H1 (cell line): ENCODE results near the gene ADCY9. TPM values are rescaled to one million over a fixed set of nuclear protein-coding genes. Genes with fewer than 3 reads are reported as not detected.

Source experiments
- CTCF ChIA-PET: fragments of 300-600 bp; sonication (Branson Sonifier 250); formaldehyde crosslinking; loops from one replicate; lab custom pipeline; 2021; ENCODE audit not compliant: partially characterized antibody; lab: Charles Lee
- POLR2A ChIA-PET: fragments of 300-600 bp; sonication (Branson Sonifier 250); formaldehyde crosslinking; loops from one replicate; lab custom pipeline; 2021; ENCODE audit warnings: inconsistent platforms; ENCODE audit not compliant: partially characterized antibody; lab: Charles Lee
- DNase-seq, 2 experiments: peaks; one replicate each; pipeline versions ENCODE4 v3.0.0 to v3.0.0-alpha.2; 2010 to 2022; ENCODE audit warnings: low spot score in 2 of 2, low read depth in 1 of 2, mixed read lengths in 1 of 2
- FAIRE-seq: peaks from 2 replicates; lab custom pipeline; 2011; peaks lifted over from hg19 to GRCh38; lab: Jason Lieb, UNC
- H2AFZ ChIP-seq: 2 replicates; pipeline ENCODE4 v1.8.1; 2012; ENCODE audit warnings: low read length, inconsistent platforms
- H2AK5ac ChIP-seq: 2 replicates; pipeline ENCODE4 v1.6.1; 2013; ENCODE audit warnings: low read depth, low read length
- H2BK120ac ChIP-seq: replicated peaks from 2 replicates; pipeline ENCODE3; 2013; ENCODE audit warnings: low read depth, low read length, inconsistent platforms
- H2BK12ac ChIP-seq: 2 replicates; pipeline ENCODE4 v1.6.1; 2013; ENCODE audit warnings: low read depth, low read length
- H2BK15ac ChIP-seq: 2 replicates; pipeline ENCODE4 v1.6.1; 2013; ENCODE audit warnings: low read length
- H2BK20ac ChIP-seq: 2 replicates; pipeline ENCODE4 v1.6.1; 2013; ENCODE audit warnings: low read length
- H2BK5ac ChIP-seq: 2 replicates; pipeline ENCODE4 v1.6.1; 2013; ENCODE audit warnings: low read depth, low read length
- H3K14ac ChIP-seq: 2 replicates; pipeline ENCODE4 v1.6.1; 2013; ENCODE audit warnings: inconsistent platforms; ENCODE audit not compliant: insufficient read length
- H3K18ac ChIP-seq: 2 replicates; pipeline ENCODE4 v1.6.1; 2013; ENCODE audit warnings: low read length; ENCODE audit errors: extremely low read depth
- H3K23ac ChIP-seq: 2 replicates; pipeline ENCODE4 v1.6.1; 2013; ENCODE audit warnings: inconsistent platforms; ENCODE audit not compliant: insufficient read length
- H3K23me2 ChIP-seq: 2 replicates; pipeline ENCODE4 v1.6.1; 2013; ENCODE audit warnings: low read depth, low read length
- H3K27ac ChIP-seq: 2 replicates; pipeline ENCODE4 v1.6.1; 2011; ENCODE audit warnings: low read depth, low read length, inconsistent platforms
- H3K27me3 ChIP-seq, 4 experiments: replicated peaks in 1 of 4; 1 replicate in 1 of 4; 2 replicates in 3 of 4; pipeline versions ENCODE4 v1.6.1 to v1.8.1; 2011 to 2013; ENCODE audit warnings: low read length in 3 of 4, mild to moderate bottlenecking in 3 of 4, inconsistent platforms in 2 of 4, mixed read lengths in 2 of 4, moderate library complexity in 1 of 4; ENCODE audit not compliant: control insufficient read depth in 3 of 4, insufficient read depth in 3 of 4; ENCODE audit errors: extremely low read depth in 1 of 4
- H3K36me3 ChIP-seq, 4 experiments: 2 replicates each; pipeline versions ENCODE4 v1.6.1 to v1.8.1; 2011 to 2013; ENCODE audit warnings: mild to moderate bottlenecking in 4 of 4, low read length in 3 of 4, moderate library complexity in 2 of 4, control low read depth in 1 of 4, inconsistent platforms in 1 of 4; ENCODE audit not compliant: insufficient read depth in 4 of 4, control insufficient read depth in 2 of 4
- H3K4ac ChIP-seq: replicated peaks from 2 replicates; pipeline ENCODE3; 2013; ENCODE audit warnings: low read length, low read depth, mixed read lengths, inconsistent platforms; ENCODE audit not compliant: insufficient read length
- H3K4me1 ChIP-seq, 4 experiments: replicated peaks in 1 of 4; 1 replicate in 1 of 4; 2 replicates in 3 of 4; pipeline versions ENCODE4 v1.6.1 to v1.8.1; 2011 to 2013; ENCODE audit warnings: low read length in 3 of 4, inconsistent platforms in 2 of 4, mixed read lengths in 1 of 4; ENCODE audit not compliant: insufficient read depth in 4 of 4, control insufficient read depth in 3 of 4
- H3K4me2 ChIP-seq, 2 experiments: 2 replicates each; pipeline versions ENCODE4 v1.6.1 to v1.8.1; 2011 to 2013; ENCODE audit warnings: low read depth in 2 of 2, low read length in 2 of 2, control low read depth in 1 of 2, inconsistent platforms in 1 of 2, mild to moderate bottlenecking in 1 of 2; ENCODE audit not compliant: insufficient read depth in 1 of 2
- H3K4me3 ChIP-seq, 4 experiments: fragments of 200-600, 300-600 bp in 1 of 4; sonication (generic), shearing (Covaris generic), sonication (Bioruptor Twin) in 1 of 4; 2 replicates each; pipeline versions ENCODE4 v1.5.1 to v1.8.1; 2011 to 2016; ENCODE audit warnings: low read length in 4 of 4, low read depth in 3 of 4, control low read depth in 2 of 4, inconsistent platforms in 2 of 4, mild to moderate bottlenecking in 2 of 4, mixed read lengths in 1 of 4, moderate library complexity in 1 of 4; ENCODE audit not compliant: insufficient read depth in 2 of 4; ENCODE audit errors: extremely low read depth in 1 of 4
- H3K56ac ChIP-seq: replicated peaks from 2 replicates; pipeline ENCODE3; 2013; ENCODE audit warnings: low read depth, mild to moderate bottlenecking, mixed read lengths, low read length, inconsistent platforms; ENCODE audit not compliant: insufficient read length
- H3K79me1 ChIP-seq: 2 replicates; pipeline ENCODE4 v1.6.1; 2013; ENCODE audit warnings: low read depth, low read length, control low read depth
- H3K79me2 ChIP-seq, 2 experiments: 2 replicates each; pipeline versions ENCODE4 v1.6.1 to v1.8.1; 2012 to 2013; ENCODE audit warnings: low read length in 2 of 2, mild to moderate bottlenecking in 2 of 2, inconsistent platforms in 1 of 2; ENCODE audit not compliant: insufficient read depth in 2 of 2, control insufficient read depth in 1 of 2
- H3K9ac ChIP-seq, 4 experiments: replicated peaks in 1 of 4; 1 replicate in 1 of 4; 2 replicates in 3 of 4; pipeline versions ENCODE4 v1.6.1 to v1.8.1; 2011 to 2013; ENCODE audit warnings: low read depth in 3 of 4, low read length in 3 of 4, control low read depth in 2 of 4, mild to moderate bottlenecking in 2 of 4, moderate library complexity in 2 of 4, inconsistent platforms in 1 of 4; ENCODE audit errors: extremely low read depth in 1 of 4
- H3K9me3 ChIP-seq, 2 experiments: 2 replicates each; pipeline versions ENCODE4 v1.6.1 to v1.8.1; 2012 to 2013; ENCODE audit warnings: mild to moderate bottlenecking in 2 of 2, moderate library complexity in 2 of 2, control low read depth in 1 of 2, inconsistent platforms in 1 of 2, low read depth in 1 of 2, low read length in 1 of 2, mixed read lengths in 1 of 2; ENCODE audit not compliant: insufficient read depth in 2 of 2
- H4K20me1 ChIP-seq, 2 experiments: replicated peaks in 1 of 2; 2 replicates each; pipeline versions ENCODE3 to v1.8.1; 2011 to 2013; ENCODE audit warnings: inconsistent platforms in 2 of 2, low read length in 2 of 2, mild to moderate bottlenecking in 1 of 2; ENCODE audit not compliant: insufficient read depth in 2 of 2, control insufficient read depth in 1 of 2
- H4K5ac ChIP-seq: 2 replicates; pipeline ENCODE4 v1.6.1; 2013; ENCODE audit warnings: low read length, low read depth, mixed read lengths, inconsistent platforms; ENCODE audit not compliant: insufficient read length
- H4K8ac ChIP-seq: 2 replicates; pipeline ENCODE4 v1.8.0; 2013; ENCODE audit warnings: mild to moderate bottlenecking, moderate library complexity, low read length, inconsistent platforms; ENCODE audit not compliant: insufficient read depth; ENCODE audit errors: extremely low read depth
- H4K91ac ChIP-seq: replicated peaks from 2 replicates; pipeline ENCODE3; 2013; ENCODE audit warnings: low read length, mixed read lengths, inconsistent platforms; ENCODE audit not compliant: insufficient read length
- JUND ChIP-seq: IDR thresholded peaks from 2 replicates; pipeline ENCODE4 v1.6.1; 2011; ENCODE audit warnings: mild to moderate bottlenecking, improper control_type of control experiment, low read length
- TAF1 ChIP-seq: IDR thresholded peaks from 2 replicates; pipeline ENCODE4 v1.6.1; 2011; ENCODE audit warnings: mild to moderate bottlenecking, low read depth, low read length
- WGBS, 2 experiments: shearing (Covaris generic) in 1 of 2; methylation state at CpG; one replicate each; pipeline versions ENCODE4 v1.1.6 to v1.1.7; 2013 to 2015; ENCODE audit warnings: low lambda C conversion rate in 2 of 2, mixed read lengths in 2 of 2, inconsistent platforms in 1 of 2, low coverage in 1 of 2, missing lambda C conversion rate in 1 of 2; ENCODE audit not compliant: insufficient replicate concordance in 2 of 2, insufficient coverage in 1 of 2, insufficient read length in 1 of 2; ENCODE audit errors: extremely low coverage in 1 of 2, missing lambda C conversion rate in 1 of 2; 5-methylcytosine and 5-hydroxymethylcytosine counted together
- polyA plus RNA-seq, 7 experiments: library from polyadenylated mRNA; depleted of rRNA in 3 of 7; stranded (reverse) in 5 of 7; unstranded in 2 of 7; fragments of >200 nt in 5 of 7; fragments of 200-250 nt in 2 of 7; gene quantifications; 1 replicate in 5 of 7; 2 replicates in 1 of 7; 4 replicates in 1 of 7; pipeline versions ENCODE4 v1.2.1 to v1.2.3, GENCODE V29; 2011 to 2013; ENCODE audit warnings: missing spikeins in 2 of 7, mixed read lengths in 2 of 7
- total RNA-seq: library from RNA; stranded (reverse); fragmentation: NEBNext Ultra II Directional; extraction: Animal tissue kit (Norgen Biotek cat#: 25700); gene quantifications from 2 replicates; pipeline ENCODE4 v1.2.1, GENCODE V29; 2021

ADCY9 gene
- total and polyA plus RNA-seq, 2 of the 8 experiments (the other 6 are each of a cell fraction or from before 2014, with no cell fraction given): 5.4 to 13.1 TPM

DNA sequence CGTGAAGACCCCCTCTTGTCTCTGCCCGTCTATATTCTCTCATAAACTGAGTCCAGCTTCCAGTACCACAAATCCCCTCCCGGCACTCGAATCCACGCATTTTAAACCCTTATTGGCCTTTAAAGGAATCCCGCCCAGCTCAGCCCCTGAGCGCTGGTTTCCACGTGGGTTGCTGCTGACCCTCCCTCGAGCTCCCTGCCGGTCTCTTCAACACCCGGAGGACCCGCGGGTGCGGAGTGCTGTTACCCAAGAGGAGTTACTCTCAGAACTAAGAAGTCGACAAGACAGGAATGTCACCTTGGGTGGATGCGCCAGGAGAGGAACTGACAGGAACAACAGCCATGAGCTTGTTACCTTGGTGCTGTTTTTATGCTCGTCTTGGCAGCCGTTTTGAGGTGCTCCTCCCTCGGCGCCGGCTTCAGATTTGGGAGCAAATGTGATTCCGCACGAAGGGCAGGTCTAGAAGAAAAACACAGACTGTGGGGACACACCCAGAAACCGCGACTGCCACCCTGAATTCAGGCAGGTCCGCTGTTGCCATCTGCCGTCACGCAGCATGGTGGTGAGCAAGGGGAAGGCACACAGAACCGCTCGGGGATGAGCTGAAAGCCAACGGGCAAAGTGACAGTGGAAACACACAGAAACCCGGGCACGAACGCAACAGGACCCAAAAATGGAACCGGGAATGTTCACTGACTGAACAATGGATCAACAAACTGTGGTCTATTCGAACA is 123.0 kb downstream of the ADCY9 start:
- H3K56ac ChIP-seq: no peak overlapping the region
- no peak overlapping the region for H2BK12ac ChIP-seq
- ChIA-PET CTCF (interaction anchor here (0.5 to 1.0 kb wide), 2 partner anchors 10 to 259 kb away, joined by 3 to 5 read pairs; no protein-coding TSS in a partner anchor), POLR2A (interaction anchor here (1.3 kb wide), 1 partner anchor 8 kb away, joined by 4 read pairs; no protein-coding TSS in a partner anchor)
- no peak for DNase-seq
- no peak overlapping the region for H4K5ac ChIP-seq
- H2BK5ac ChIP-seq: no peak overlapping the region
- no peak overlapping the region for H3K4me2 ChIP-seq
- H4K8ac ChIP-seq: no peak overlapping the region
- no peak overlapping the region for H3K27ac ChIP-seq
- peaks cover 0 to 2% (median 0%) of the 10 kb centered on the region in 4 experiments; a peak in 2 of 7 replicates for H3K4me1 ChIP-seq
- H3K18ac ChIP-seq: peak overlapping the region; percentile 19; the same call in 1 of the 2 replicates
- H3K79me2 ChIP-seq: no peaks in the 10 kb centered on the region
- no peak overlapping the region for H3K23ac ChIP-seq
- H3K9me3 ChIP-seq: no peaks in the 10 kb centered on the region
- H4K91ac ChIP-seq: peak overlapping the region; percentile 32
- no peak overlapping the region for H3K9ac ChIP-seq
- 92% methylated on average over 36 of the region's 36 CpGs; no CpG with 5 or more reads in 1 of the 2 experiments for WGBS, 2 experiments
- no peak overlapping the region; the same call in 1 of the 2 replicates for H2AK5ac ChIP-seq
- H3K23me2 ChIP-seq: no peaks in the 10 kb centered on the region
- no peaks in the 10 kb centered on the region for H3K27me3 ChIP-seq
- H2BK15ac ChIP-seq: no peak overlapping the region
- H3K14ac ChIP-seq: no peak overlapping the region
- no peak overlapping the region for H2BK20ac ChIP-seq
- H2AFZ ChIP-seq: no peak overlapping the region
- no peak overlapping the region for H3K4me3 ChIP-seq
- no peak overlapping the region for H3K4ac ChIP-seq
- H3K36me3 ChIP-seq: no peaks in the 10 kb centered on the region
- H2BK120ac ChIP-seq: no peak overlapping the region
- no peaks in the 10 kb centered on the region for H4K20me1 ChIP-seq
- H3K79me1 ChIP-seq: no peaks in the 10 kb centered on the region
- FAIRE-seq: no peak
- TF ChIP-seq TAF1 (no peak), JUND (no peak)
